WERI-Rb-1 (cell line): Measurements from ENCODE around the gene RPS6KA4.

ENCODE experiments used
- DNase-seq: peaks from one replicate; pipeline ENCODE4 v3.0.0-alpha.2; 2020
- H3K27ac ChIP-seq: fragments of 250-450 bp; sonication (Bioruptor Pico); 2 replicates; pipeline ENCODE4 v1.5.1; 2020; ENCODE audit warnings: mild to moderate bottlenecking, moderate library complexity
- H3K27me3 ChIP-seq: fragments of 250-450 bp; sonication (Bioruptor Pico); 2 replicates; pipeline ENCODE4 v1.5.1; 2021; ENCODE audit warnings: mild to moderate bottlenecking, low read depth, moderate library complexity; ENCODE audit not compliant: insufficient read depth, severe bottlenecking
- H3K36me3 ChIP-seq: fragments of 250-450 bp; sonication (Bioruptor Pico); 2 replicates; pipeline ENCODE4 v1.5.1; 2020; ENCODE audit warnings: mild to moderate bottlenecking, moderate library complexity
- H3K4me3 ChIP-seq: 2 replicates; pipeline ENCODE4 v1.5.1; 2011; ENCODE audit warnings: low read depth, mild to moderate bottlenecking, control low read depth, low read length
- H3K9me3 ChIP-seq: fragments of 250-450 bp; sonication (Bioruptor Pico); 2 replicates; pipeline ENCODE4 v1.5.1; 2021; ENCODE audit warnings: mild to moderate bottlenecking, moderate library complexity; ENCODE audit not compliant: severe bottlenecking
- CTCF ChIP-seq: IDR thresholded peaks from 2 replicates; pipeline ENCODE4 v1.5.1; 2011; ENCODE audit warnings: low read depth, mild to moderate bottlenecking, control low read depth, inconsistent platforms, low read length

Gene RPS6KA4

DNA sequence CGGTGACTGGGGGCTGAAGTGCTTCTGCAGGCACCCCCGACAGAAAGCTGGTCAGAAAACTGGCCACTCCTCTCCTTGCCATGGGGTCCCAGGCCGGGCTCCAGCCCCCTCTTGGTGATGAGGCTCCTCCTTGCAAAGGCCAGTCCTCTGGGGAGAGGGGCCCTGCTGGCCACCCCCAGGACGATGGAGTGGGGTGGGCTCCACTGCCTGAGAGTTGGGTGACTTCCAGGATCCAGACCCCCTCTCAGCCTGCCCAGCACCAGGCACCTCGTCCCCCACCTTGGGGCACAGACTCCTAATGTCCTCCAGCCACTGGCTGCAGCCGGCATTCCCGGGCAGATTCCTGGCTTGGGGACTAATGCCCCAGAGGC lies 441 bp upstream of the RPS6KA4 start:
- H3K36me3 ChIP-seq, result peaks cover 15% of the 10 kb centered on the region
- H3K4me3 ChIP-seq, result peak overlapping the region; percentile 53
- H3K27me3 ChIP-seq, result no peaks in the 10 kb centered on the region
- no peaks in the 10 kb centered on the region for H3K9me3 ChIP-seq
- DNase-seq, result no peak
- H3K27ac ChIP-seq, result peak overlapping the region; percentile 62
- no peak for TF ChIP-seq CTCF

GRCh38 chr11:64359712-64360445 lies 917 bp downstream of the RPS6KA4 start:
- H3K27ac ChIP-seq, result no peak overlapping the region
- H3K9me3 ChIP-seq, result no peaks in the 10 kb centered on the region
- DNase-seq, result no peak
- no peak for TF ChIP-seq CTCF
- H3K27me3 ChIP-seq, result no peaks in the 10 kb centered on the region
- H3K36me3 ChIP-seq, result peaks cover 18% of the 10 kb centered on the region
- H3K4me3 ChIP-seq, result peak overlapping the region; percentile 53

- no peak for TF ChIP-seq CTCF
- Histone ChIP-seq H3K27ac (no peak overlapping the region), H3K36me3 (peaks cover 21% of the 10 kb centered on the region), H3K4me3 (no peak overlapping the region), H3K27me3 (no peaks in the 10 kb centered on the region), H3K9me3 (no peaks in the 10 kb centered on the region)
- no peak for DNase-seq
Measured at GRCh38 chr11:64360448-64360921, 1.5 kb downstream of the RPS6KA4 start.

GRCh38 chr11:64361659-64362058 lies 2.7 kb downstream of the RPS6KA4 start:
- Histone ChIP-seq H3K27me3 (no peaks in the 10 kb centered on the region), H3K4me3 (no peak overlapping the region), H3K9me3 (no peaks in the 10 kb centered on the region), H3K27ac (no peak overlapping the region), H3K36me3 (peaks cover 29% of the 10 kb centered on the region)
- no peak for TF ChIP-seq CTCF
- DNase-seq, result no peak

DNA sequence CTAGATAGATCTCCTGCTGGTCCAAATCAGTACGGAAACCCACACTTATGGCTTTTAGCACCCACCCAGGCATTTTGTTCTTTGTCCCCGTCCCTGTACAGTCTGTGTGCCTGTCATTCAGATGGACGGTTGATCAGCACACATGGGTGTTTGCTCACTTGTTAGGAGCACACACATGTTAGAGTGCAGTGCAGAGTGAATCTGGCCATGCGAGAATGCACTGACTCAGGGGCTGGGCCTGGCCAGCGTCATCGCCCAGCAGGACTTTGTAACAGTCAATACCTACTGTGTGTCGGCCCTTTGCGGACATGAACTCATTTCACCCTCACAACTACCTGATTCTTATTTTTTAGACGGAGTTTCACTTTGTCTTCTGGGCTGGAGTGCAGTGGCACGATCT lies 3.4 kb downstream of the RPS6KA4 start:
- TF ChIP-seq CTCF, result no peak
- Histone ChIP-seq H3K36me3 (peaks cover 29% of the 10 kb centered on the region), H3K27me3 (no peaks in the 10 kb centered on the region), H3K27ac (no peak overlapping the region), H3K4me3 (no peak overlapping the region), H3K9me3 (no peaks in the 10 kb centered on the region)
- DNase-seq, result no peak

DNA sequence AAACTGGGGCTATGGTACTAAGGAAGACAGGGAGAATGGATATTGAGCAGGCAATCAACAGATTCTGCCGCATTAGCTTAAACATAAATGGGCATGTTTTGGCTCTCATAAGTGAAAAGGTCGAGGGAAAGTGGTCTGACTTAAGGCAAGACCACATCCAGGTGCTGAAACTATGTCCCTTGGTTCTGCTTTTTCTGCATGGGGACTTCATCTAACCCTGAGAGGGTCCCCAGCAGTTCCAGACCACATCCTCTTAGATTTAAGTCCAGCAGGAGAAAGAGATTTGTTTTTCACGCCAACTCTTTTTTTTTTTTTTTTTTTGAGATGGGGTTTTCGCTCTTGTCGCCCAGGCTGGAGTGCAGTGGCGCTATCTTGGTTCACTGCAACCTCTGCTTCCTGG lies 5.5 kb downstream of the RPS6KA4 start:
- Histone ChIP-seq H3K27me3 (no peaks in the 10 kb centered on the region), H3K9me3 (no peaks in the 10 kb centered on the region), H3K4me3 (no peak overlapping the region), H3K27ac (no peak overlapping the region), H3K36me3 (peaks cover 34% of the 10 kb centered on the region)
- TF ChIP-seq CTCF, result no peak
- no peak for DNase-seq
